GM19240 (cell line): Measurements from ENCODE around the gene KRTAP10-11.
"Not testable (repeated sequence)": the region's sequence is repeated elsewhere in the genome, so short reads cannot be mapped to it uniquely, and the experiment has no call there.

ENCODE experiments used
- DNase-seq: peaks from one replicate; pipeline ENCODE4 v3.0.0; 2011; ENCODE audit warnings: low spot score; ENCODE audit not compliant: insufficient read length

KRTAP10-11 gene

DNA sequence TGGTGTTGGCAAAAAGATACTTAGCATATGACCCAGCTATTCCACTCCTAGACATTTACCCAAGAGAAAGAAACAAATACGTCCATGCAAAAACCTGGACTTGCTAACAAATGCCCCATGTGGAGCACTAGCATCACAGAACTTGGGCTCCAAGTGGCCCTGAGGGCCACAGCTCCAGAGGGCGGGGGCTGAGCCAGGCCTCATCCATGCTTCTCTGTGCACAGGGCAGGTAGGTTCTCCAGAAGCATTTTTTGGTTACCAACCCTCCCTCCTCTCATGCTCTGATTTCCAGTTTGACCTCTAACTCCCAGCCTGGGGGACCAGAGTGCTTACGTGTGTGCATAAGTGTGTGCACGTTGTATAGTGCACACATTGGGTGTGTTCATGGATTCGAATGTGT, 18.5 kb downstream of the KRTAP10-11 start:
- no peak for DNase-seq

DNA sequence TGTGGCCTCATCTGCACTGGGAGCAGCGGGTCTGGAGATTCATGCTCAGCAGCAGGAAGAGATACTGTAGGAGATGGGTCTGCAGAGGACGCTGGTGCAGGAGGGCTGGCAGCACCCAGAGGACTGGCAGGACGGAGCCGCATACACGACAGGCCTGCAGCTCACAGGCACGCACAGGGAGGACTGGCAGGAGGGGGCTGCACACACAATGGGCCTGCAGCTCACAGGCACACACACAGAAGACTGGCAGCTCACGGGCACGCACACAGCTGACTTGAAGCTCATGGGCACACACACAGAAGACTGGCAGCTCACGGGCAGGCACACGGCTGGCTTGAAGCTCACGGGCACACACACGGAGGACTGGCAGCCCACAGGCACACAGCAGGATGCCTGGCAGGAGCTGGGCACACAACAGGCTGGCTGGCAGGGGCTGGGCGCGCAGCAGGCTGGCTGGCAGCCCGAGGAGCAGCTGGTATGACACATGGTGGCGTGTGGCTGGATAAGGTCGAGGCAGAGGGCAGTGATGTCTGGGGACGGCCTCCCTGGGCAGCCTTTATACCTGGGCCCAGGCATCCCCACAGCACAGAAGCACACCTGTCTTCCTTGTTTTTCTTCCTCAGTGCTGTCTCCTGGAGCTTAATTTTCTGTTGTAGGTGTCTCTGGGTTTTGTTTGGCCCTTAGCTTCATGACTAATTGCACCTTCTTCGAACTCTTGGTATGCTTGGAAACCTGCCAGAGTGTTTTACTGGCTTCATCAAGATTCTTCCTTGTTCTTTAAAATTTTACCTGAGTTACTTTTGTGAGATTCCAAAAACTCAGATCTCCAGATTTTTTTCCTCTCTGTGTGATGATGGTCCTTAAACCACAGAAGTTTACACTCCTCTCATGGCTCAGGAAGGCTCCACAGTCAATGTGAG, 20.4 kb downstream of the KRTAP10-11 start, which contains the start of gene KRTAP12-2:
Gene KRTAP12-2 (minus strand): TSS at position 527 of the 920 bp plus-strand sequence. CDS start 41 bp downstream, at position 486.
- no peak for DNase-seq

DNA sequence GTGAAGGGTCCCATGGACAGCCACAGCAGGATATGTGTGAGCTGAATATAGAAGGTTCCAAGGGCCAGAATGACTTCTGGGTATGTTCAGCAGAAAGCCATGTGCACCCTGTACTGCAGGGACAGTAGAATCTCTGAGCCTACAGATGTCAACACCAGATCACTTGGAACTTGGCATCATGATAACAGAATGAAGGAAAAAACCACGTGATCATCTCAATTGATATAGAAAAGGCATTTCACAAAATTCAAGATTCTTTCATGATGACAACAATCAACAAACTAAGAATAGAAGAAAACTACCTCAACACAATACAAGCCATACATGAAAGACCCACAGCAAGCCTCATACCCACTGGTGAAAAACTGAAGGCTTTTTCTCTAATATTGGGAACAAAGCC, 21.4 kb downstream of the KRTAP10-11 start:
- no peak for DNase-seq

DNA sequence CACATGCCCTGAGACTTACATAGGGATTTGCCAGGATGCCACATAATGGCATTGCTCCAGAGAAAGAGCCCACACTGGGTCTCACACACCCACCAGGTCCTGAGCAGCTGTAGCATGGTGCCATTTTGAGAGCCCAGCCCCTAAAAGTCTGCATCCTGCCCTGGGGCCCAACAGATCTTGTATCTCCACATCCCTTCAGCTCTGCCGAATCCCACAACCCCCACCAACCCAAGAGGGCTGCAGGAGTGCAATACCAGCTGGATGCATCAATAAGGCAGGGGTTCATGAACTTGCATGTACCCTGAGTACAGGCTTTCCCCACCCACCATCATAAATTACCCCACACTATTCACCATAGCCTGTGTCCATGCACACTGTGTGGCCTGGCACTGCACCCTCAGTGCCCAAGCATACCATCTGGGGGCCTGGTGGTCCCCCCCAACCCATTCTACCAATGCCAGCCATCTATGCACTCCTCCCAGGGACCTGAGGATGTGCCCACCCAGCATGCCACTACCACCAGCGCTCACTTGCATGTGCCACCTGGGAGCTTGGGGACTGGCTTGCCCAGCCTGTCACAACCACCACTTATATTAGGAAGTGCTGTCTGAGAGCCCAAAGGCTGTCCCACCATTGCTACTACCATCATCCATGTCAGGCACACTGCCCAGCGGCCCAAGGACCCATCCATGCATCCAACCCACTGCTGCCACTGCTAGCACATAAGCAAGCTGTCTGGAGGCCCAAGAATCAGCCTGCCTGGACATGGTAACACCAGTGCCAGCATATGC, 24.6 kb downstream of the KRTAP10-11 start:
- DNase-seq = no peak

DNA sequence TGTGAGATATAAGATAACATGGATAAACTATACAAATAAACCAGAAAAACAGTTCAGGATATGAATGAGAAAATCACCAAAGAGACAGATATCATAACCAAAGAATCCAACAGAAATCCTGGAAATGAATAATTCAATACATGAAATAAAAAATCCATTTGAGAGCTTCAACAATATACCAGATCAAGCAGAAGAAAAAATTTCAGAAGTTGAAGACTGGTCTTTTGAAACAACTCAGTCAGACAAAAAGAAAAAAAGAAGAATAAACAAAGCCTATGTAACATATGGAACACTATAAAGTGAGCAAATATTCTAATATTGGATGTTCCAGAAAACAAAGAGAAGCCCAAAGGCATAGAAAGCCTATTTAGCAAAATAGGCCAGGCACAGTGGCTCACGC, 25.7 kb downstream of the KRTAP10-11 start:
- no peak for DNase-seq

DNA sequence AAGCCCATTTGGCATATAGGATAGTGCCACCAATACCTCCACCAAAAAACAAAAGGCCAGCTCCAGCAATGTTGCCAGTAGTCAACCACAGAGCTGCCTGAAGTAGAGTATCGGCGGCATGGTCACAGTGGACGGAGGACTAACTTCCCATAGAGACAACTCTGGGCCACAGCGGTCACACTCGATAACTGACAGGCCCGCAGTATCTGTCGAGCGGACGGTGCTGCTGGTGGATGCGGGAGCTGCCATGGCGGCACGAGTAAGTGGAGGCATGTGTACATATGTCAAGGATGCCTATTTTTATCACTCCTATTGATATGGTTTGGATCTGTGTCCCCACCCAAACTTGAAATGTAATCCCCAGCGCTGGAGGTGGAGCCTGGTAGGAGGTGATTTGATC, 31.7 kb downstream of the KRTAP10-11 start:
- DNase-seq = no peak

DNA sequence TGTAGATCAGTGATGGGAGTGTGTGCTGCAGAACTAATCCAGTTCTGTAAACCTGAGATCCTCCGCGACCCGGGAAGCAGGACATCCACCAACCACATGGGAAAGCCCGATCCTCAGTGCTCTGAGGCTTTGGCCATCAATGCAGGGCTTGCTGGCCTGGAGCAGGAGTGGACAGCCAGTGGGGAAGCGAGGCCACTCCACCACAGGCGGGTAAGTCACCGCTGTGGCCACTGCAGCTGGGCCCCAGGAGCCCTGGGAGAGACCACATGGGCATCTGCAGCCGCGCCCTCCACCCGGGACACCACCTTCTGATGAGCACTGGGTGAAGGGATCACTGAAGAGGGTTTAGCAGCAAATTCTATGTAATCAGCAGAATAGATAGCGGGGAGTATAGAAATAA, 34.9 kb downstream of the KRTAP10-11 start:
- no peak for DNase-seq

DNA sequence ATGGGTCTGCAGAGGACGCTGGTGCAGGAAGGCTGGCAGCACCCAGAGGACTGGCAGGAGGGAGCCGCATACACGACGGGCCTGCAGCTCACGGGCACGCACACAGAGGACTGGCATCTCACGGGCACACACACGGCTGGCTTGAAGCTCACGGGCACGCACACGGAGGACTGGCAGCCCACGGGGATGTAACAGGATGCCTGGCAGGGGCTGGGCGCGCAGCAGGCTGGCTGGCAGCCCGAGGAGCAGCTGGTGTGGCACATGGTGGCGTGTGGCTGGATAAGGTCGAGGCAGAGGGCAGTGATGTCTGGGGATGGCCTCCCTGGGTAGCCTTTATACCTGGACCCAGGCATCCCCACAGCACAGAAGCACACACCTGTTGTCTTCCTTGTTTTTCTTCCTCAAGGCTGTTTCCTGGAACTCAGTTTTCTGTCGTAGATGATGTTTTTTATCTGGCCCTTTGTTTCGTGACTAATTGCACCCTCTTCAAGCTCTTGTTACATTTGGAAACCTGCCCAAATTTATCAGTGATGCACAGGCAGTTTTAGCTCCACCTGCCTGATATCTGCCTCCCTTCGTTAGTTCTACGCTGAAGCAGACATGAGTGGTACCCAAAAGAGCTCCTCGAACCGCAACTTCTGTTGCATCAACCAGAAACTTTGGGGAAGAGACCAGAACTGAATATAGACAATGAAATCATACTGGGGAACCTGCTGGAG, 35.8 kb downstream of the KRTAP10-11 start, which contains the start of gene KRTAP12-1:
Gene KRTAP12-1 (minus strand): TSS at position 303 of the 719 bp plus-strand sequence. CDS start 40 bp downstream, at position 263.
- no peak for DNase-seq

DNA sequence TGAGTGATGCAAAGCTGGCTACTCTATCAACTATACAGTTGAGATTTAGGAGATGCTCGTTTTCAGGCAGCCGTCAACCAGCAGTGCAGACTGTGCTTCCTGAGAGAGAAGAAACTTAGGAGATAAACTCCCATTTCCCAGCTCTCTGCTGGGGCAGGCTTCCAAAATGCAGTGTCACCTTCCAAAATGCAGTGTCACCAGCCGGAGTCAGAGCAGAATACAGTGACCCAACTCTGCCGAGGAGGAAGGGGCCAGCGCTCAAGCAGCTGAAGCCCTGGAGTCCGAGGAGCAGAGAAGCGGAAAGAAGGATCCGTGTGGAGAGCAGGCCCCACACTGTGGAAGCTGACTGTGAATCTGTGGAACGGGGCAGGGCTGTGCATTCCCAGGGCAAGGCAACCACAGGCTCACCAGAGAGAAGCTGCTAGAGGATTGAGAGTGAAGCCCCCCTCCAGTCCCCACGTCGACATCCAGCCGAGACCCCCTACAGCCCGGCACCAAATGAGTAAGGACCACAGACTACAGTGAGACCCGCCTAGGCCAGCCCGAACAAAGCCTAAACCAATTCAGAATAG, 36.5 kb downstream of the KRTAP10-11 start:
- DNase-seq = no peak

DNA sequence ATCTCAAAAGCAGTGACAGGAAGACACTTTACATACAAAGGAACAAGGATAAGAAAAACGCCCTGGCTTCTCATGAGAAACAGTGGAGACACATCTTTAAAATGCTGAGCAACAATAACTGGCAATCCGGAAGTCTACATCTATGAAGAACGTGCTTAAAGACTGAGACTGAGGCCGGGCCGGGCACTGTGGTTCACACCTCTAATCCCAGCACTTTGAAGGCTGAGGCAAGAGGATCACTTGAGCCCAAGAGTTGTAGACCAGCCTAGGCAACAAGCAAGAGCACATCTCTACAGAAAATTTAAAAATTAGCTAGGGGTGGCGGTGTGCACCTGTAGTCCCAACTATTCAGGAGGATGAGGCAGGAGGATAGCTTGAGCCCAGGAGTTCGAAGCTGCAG, 37.9 kb downstream of the KRTAP10-11 start:
- no peak for DNase-seq

DNA sequence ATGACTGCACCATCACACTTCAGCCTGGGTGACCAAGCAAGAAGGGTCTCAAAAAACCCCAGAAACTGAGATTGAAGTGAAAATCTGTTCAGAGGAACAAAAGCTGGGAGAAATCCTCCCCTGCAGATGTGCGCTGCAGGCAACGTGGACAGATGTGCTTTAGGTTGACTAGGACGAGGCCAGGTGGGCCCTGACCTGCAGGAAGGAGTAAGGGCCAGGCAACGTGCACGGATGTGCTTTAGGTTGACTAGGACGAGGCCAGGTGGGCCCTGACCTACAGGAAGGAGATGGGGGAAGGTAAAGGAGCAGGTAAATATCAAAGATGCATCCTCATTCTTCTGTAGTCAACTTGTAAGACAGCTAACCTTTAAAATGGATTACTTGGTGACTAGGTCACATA, 38.3 kb downstream of the KRTAP10-11 start:
- no peak for DNase-seq

DNA sequence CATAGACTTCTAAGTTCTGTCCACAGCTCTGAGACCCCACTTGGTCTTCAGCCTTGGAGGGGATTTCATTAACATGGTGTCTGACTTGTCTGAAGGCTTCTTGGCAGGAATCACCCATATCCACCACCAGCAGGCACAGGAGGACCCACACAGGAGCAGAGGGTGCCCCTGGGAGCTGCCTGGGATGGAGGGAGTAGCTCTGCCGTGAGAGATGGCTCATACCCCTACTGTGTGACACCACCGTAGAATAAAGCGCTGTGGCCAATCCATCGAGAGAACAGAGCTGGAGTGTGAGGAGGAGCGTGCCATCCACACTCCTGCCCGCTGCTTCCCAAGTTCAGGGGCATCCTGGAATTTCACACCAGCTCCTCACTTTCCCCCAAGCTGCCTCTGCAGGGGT, 38.8 kb downstream of the KRTAP10-11 start:
- DNase-seq = not testable (repeated sequence)

DNA sequence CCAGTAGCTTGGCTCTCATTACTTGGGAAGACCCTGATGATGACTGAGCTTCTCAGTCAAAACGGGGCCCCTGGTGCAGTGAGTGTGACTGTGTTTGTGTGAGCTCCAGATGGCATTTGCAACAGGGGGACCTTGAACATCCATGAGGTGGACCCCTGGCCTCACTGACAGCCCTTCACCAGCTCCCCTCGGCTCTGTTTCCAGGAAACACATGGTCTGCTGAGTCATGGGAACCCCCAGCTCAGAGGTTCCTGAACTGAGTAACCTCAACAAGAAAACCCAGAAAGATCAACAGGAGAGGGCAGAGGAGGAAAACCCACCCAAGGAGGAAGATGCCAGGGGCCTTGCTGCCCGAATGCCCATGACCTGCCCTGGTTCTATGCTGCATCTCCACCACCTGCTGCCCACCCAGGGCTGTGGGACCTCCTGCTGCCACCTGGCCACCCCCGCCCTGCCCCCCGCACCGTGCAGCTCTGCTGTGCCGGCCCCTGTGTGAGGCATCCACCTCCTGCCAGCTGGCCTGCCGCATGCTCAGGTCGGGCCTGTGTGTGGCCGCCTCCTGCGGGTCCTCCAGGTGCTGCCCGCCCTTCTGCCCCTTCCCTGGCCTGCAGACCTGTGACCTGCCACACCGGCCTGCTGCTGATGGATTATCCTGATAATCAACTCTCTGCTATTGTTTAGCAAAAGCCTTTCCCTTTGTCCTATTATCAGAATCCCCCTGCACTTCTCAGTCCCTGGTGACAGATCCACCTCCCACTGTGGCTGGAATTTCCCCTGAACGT, 40.0 kb downstream of the KRTAP10-11 start:
- DNase-seq = no peak

DNA sequence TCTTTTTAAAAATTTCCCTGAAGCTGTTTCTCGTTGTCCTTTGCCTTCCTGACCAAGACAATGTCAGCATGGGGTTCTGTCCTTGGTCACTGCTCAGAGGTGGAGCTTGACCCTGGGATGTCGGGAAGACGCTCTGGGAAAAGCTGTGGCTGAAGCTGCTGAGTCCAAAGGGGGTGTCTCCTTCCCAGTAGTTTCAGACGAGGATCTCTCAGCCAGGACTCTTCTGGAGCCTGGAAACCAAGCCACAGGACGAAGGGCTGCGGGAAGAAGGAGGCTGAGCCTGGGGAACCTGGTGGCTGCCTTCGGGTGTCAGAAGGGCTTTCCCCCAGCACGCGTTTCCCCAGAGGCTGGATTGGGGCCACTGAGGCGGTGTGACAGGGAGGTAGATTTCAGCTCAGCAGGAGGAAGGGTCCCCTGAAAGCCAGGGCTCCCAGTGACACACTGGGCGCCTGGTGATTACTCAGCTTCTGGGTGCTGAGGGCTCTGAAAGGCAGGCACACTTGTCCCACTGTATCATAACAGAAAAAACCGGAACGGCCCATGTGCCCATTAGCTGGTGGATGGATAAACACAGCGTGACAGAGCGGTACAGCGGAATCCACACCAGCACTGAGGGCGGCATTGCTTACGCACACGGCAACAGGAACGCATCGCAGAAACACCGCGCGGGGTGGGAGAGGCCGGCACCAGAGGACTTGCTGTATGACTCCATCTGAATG, 40.8 kb downstream of the KRTAP10-11 start:
- DNase-seq = no peak

DNA sequence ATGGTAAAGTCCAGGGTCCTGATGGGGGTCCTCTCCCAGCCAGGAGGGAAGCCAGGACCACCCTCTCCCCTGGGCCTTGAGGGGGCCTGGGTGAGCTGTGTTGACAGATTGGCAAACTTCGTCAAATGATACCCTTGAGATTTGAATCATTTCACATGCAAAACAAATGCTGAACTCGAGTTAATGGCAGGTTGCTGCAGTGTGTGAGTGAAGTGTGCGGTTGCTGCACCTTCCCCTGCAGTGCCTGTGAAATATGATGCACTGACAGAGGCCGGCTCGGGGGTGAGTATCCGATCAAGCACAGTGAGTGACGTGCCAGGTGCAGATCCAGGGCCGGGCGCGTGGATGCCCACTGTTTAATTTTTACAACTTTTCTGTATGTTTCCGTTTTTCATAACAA, 41.5 kb downstream of the KRTAP10-11 start:
- DNase-seq = no peak

DNA sequence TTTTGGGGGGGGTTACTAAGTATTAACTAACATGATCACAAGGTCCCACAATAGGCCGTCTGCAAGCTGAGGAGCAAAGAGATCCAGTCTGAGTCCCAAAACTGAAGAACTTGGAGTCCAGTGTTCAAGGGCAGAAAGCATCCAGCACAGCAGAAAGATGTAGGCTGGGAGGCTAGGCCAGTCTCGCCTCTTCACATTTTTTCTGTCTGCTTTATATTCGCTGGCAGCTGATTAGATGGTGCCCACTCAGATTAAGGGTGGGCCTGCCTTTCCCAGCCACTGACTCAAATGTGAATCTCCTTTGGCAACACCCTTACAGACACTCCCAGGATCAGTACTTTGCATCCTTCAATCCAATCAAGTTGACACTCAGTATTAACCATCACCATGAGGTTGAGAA, 43.5 kb downstream of the KRTAP10-11 start:
- not testable (repeated sequence) for DNase-seq

DNA sequence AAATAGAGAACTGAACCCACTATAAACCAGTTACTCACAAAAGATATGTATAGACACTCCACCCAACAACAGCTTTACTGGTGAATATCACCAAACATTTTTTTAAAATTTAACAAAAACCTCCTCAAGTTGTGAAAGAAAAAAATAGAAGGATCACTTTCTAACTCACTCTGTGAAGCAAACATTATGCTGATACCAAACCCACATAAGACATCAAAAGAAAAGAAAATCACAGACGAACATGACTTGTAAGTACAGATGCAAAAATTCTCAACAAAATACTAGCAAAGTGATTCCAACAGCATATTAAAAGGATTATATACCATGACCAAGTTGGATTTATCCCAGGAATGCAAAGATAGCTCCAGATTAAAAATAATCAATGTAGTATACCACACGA, 45.5 kb downstream of the KRTAP10-11 start:
- DNase-seq = no peak

DNA sequence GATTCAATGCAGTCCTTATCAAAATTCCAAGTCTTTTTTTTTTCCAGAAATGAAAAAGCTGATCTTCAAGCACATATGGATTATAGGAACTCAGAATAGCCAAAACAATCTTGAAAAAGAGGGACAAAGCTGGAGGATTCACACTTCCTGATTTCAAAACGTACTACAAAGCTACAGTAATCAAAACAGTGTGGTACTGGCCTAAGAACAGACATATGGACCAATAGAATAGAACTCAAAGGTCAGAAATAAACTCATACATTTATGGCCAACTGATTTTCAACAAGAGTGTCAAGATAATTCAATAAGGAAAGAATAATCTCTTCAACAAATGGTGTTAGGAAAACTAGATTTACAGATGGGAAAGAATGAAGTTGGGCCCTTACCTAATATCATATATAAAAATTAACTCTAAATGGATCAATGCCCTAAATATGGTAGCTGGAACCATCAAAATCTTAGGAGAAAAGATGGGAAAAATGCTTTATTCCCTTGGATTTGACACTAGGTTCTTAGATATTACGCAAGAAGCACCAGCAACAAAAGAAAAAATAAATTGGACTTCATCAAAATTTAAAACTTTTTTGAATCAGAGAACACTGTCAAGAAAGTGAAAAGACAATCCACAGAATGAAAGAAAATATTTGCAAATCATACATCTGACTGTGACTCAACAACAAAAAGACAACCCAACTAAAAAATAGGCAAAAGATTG, 46.7 kb downstream of the KRTAP10-11 start:
- DNase-seq = no peak

DNA sequence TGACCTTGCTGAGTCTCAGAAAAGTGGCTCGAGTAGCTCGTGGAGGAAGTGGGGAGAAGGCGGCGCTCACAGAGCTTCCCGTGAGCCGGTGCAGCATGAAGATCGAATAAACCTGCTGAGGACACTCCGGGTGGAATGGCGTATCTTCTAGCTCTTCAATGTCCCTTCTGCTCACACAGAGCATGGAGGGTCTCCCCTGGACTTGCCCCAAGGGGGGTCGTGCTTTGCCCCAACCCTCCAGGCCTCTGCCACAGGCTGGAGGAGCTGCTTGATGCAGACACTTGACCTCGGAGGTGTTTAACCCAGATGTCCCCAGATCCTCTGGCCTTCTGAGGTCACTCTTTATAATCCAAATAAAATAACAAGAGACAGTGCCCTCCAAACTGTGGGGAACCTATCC, 48.6 kb downstream of the KRTAP10-11 start:
- no peak for DNase-seq
